Measurements from ENCODE around the gene VPS26C. TPM values are rescaled to one million over a fixed set of nuclear protein-coding genes. Genes with fewer than 3 reads are reported as not detected.

Gene VPS26C
- total and polyA plus RNA-seq, 2 of the 13 experiments (the other 11 are each of a cell fraction or from before 2014, with no cell fraction given): 30.3 to 39.7 TPM

DNA sequence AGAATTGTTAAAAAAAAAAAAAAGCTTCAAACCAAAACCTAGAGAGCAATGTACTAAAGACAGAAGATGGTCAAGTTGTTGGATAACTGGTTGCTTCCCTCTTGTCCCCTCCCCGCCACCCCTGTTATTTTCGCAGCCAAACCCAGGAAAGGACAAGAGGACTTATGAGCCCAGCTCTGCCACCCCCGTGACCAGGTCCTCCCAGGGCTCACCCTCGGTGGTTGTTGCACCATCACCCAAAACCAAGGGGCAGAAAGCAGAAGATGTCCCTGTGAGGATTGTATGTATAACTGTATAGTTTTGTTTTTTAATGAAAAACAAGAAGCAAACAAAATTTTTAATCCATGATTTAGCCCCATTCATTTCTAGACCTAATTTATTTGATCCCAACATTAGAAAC, 69.4 kb downstream of the VPS26C start:
- no peaks in the 10 kb centered on the region for H3K79me2 ChIP-seq (ENCODE audit: insufficient read depth, low read length)
- intact Hi-C loops (cut with micrococcal nuclease; ENCODE audit: unreplicated experiment) (no loop called here), in situ Hi-C loops (cut with HindIII; ENCODE audit: extremely low pct_ligation_motif_present, low pct_unique_long_range_greater_than_20kb) (no loop called here)
- H3K9me3 ChIP-seq (ENCODE audit: low read length): no peaks in the 10 kb centered on the region
- ATAC-seq (no peak), DNase-seq (ENCODE audit: low spot score) (no peak), FAIRE-seq (no peak)
- no peak overlapping the region for H3K9ac ChIP-seq (ENCODE audit: insufficient read depth, low read depth, low read length)
- ChIA-PET CTCF (ENCODE audit: low intra/inter-chr PET ratio, low total read pairs) (no interaction called here), POLR2A (no interaction called here)
- no peak overlapping the region for H3K4me2 ChIP-seq (ENCODE audit: low read depth, low read length)
- H2AFZ ChIP-seq (ENCODE audit: low read length): no peak overlapping the region
- TF ChIP-seq ZBTB7B (CRISPR knock-in tag; IDR thresholded peaks at IDR 0.05) (no peak), JUND (CRISPR knock-in tag; IDR thresholded peaks at IDR 0.05) (no peak), ESRRA (CRISPR knock-in tag; IDR thresholded peaks at IDR 0.05; ENCODE audit: low read depth) (no peak), NPAS2 (CRISPR knock-in tag; IDR thresholded peaks at IDR 0.05; ENCODE audit: borderline replicate concordance) (no peak), REPIN1 (CRISPR knock-in tag; IDR thresholded peaks at IDR 0.05; ENCODE audit: borderline replicate concordance, low read depth) (no peak), ZKSCAN5 (CRISPR knock-in tag; IDR thresholded peaks at IDR 0.05) (no peak)
- H4K20me1 ChIP-seq (ENCODE audit: insufficient read depth, low read length): no peaks in the 10 kb centered on the region
- BruUV-seq (replicated peaks): no TSS peak
- no peaks in the 10 kb centered on the region for H3K4me1 ChIP-seq (ENCODE audit: insufficient read depth, low read length)
- H3K27ac ChIP-seq (ENCODE audit: extremely low read length, insufficient read depth, low read length): no peak overlapping the region
- no peaks in the 10 kb centered on the region for H3K27me3 ChIP-seq (ENCODE audit: control insufficient read depth in 1 of 2, insufficient read depth in 2 of 2, low read length in 2 of 2)
- WGBS (ENCODE audit: low lambda C conversion rate): 94% methylated on average over 4 of the region's 4 CpGs
- peaks cover 36 to 85% of the 10 kb centered on the region in 2 experiments for H3K36me3 ChIP-seq (replicated peaks in 1 of 2; ENCODE audit: control insufficient read depth in 1 of 2, insufficient read depth in 2 of 2, low read length in 2 of 2)
- H3K4me3 ChIP-seq (replicated peaks in 1 of 3; ENCODE audit: insufficient read depth in 1 of 3, low read depth in 2 of 3, low read length in 3 of 3): no peak overlapping the region

DNA sequence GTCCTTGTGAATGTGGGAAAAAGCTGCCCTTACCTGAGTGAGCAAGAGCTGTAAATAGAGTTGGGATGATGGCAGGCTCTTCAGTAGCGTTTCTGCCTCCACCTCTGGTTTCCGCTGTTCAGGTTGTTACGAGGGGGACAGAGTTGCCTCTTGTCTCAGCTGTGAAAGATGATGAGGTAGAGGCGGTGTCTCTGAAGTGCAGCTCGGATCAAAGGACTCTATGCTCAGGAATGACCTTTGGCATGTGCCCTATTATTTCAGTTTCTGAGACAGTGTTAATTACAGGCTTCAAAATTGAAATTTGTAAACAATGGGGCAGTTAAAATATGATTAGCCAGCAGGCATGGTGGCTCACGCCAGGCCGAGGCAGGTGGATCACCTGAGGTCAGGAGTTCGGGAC, 70.3 kb downstream of the VPS26C start:
- H3K9me3 ChIP-seq (ENCODE audit: low read length): no peaks in the 10 kb centered on the region
- ChIA-PET CTCF (ENCODE audit: low intra/inter-chr PET ratio, low total read pairs) (no interaction called here), POLR2A (no interaction called here)
- H3K9ac ChIP-seq (ENCODE audit: insufficient read depth, low read depth, low read length): no peak overlapping the region
- H2AFZ ChIP-seq (ENCODE audit: low read length): no peak overlapping the region
- H3K79me2 ChIP-seq (ENCODE audit: insufficient read depth, low read length): no peaks in the 10 kb centered on the region
- 91% methylated on average over 8 of the region's 8 CpGs for WGBS (ENCODE audit: low lambda C conversion rate)
- H3K4me1 ChIP-seq (ENCODE audit: insufficient read depth, low read length): no peaks in the 10 kb centered on the region
- no peaks in the 10 kb centered on the region for H3K27me3 ChIP-seq (ENCODE audit: control insufficient read depth in 1 of 2, insufficient read depth in 2 of 2, low read length in 2 of 2)
- no TSS peak for BruUV-seq (replicated peaks)
- no peak for DNase-seq (ENCODE audit: low spot score)
- no peaks in the 10 kb centered on the region for H4K20me1 ChIP-seq (ENCODE audit: insufficient read depth, low read length)
- no peak overlapping the region for H3K4me3 ChIP-seq (replicated peaks in 1 of 3; ENCODE audit: insufficient read depth in 1 of 3, low read depth in 2 of 3, low read length in 3 of 3)
- H3K4me2 ChIP-seq (ENCODE audit: low read depth, low read length): no peak overlapping the region
- H3K36me3 ChIP-seq (replicated peaks in 1 of 2; ENCODE audit: control insufficient read depth in 1 of 2, insufficient read depth in 2 of 2, low read length in 2 of 2): peaks cover 34 to 89% of the 10 kb centered on the region in 2 experiments
- intact Hi-C loops (cut with micrococcal nuclease; ENCODE audit: unreplicated experiment): no loop called here
- in situ Hi-C loops (cut with HindIII; ENCODE audit: extremely low pct_ligation_motif_present, low pct_unique_long_range_greater_than_20kb): no loop called here
- no peak overlapping the region for H3K27ac ChIP-seq (ENCODE audit: extremely low read length, insufficient read depth, low read length)
- ATAC-seq: no peak
- no peak for FAIRE-seq
- TF ChIP-seq, protein P1, sequence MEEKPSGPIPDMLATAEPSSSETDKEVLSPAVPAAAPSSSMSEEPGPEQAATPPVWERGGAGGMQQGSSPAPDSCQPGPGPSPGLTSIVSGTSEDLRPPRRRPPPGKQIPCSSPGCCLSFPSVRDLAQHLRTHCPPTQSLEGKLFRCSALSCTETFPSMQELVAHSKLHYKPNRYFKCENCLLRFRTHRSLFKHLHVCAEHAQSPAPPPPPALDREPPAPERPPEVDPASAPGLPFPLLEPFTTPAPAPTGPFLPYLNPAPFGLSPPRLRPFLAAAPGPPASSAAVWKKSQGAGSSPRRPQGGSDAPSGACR (CRISPR knock-in tag; IDR thresholded peaks at IDR 0.05): no peak
- TF ChIP-seq TARDBP (CRISPR knock-in tag; IDR thresholded peaks at IDR 0.05): no peak
- no peak for TF ChIP-seq ZNF530 (CRISPR knock-in tag; IDR thresholded peaks at IDR 0.05; ENCODE audit: low read depth)
- no peak for TF ChIP-seq AHR (CRISPR knock-in tag; IDR thresholded peaks at IDR 0.05)
- TF ChIP-seq, protein P2, sequence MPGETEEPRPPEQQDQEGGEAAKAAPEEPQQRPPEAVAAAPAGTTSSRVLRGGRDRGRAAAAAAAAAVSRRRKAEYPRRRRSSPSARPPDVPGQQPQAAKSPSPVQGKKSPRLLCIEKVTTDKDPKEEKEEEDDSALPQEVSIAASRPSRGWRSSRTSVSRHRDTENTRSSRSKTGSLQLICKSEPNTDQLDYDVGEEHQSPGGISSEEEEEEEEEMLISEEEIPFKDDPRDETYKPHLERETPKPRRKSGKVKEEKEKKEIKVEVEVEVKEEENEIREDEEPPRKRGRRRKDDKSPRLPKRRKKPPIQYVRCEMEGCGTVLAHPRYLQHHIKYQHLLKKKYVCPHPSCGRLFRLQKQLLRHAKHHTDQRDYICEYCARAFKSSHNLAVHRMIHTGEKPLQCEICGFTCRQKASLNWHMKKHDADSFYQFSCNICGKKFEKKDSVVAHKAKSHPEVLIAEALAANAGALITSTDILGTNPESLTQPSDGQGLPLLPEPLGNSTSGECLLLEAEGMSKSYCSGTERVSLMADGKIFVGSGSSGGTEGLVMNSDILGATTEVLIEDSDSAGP (CRISPR knock-in tag; IDR thresholded peaks at IDR 0.05; ENCODE audit: borderline replicate concordance): no peak
- TF ChIP-seq ETS1 (CRISPR knock-in tag; IDR thresholded peaks at IDR 0.05): no peak
- TF ChIP-seq ZBTB38 (CRISPR knock-in tag; IDR thresholded peaks at IDR 0.05): no peak
- no peak for TF ChIP-seq CSRNP1 (CRISPR knock-in tag; IDR thresholded peaks at IDR 0.05)

All from HepG2 (cell line).